Midbrain (tissue), 1 donor: ENCODE measurements around the gene NOS3.
"Not testable (repeated sequence)": the region's sequence is repeated elsewhere in the genome, so short reads cannot be mapped to it uniquely, and the experiment has no call there.

Experiments used
- DNase-seq: peaks from one replicate; lab custom pipeline; 2025; lab: John Stamatoyannopoulos, UW

The NOS3 gene

GRCh38 chr7:151038951-151039849, 48.4 kb downstream of the NOS3 start:
- no peak for DNase-seq

GRCh38 chr7:151039850-151040548, 49.2 kb downstream of the NOS3 start:
- DNase-seq, result no peak

DNA sequence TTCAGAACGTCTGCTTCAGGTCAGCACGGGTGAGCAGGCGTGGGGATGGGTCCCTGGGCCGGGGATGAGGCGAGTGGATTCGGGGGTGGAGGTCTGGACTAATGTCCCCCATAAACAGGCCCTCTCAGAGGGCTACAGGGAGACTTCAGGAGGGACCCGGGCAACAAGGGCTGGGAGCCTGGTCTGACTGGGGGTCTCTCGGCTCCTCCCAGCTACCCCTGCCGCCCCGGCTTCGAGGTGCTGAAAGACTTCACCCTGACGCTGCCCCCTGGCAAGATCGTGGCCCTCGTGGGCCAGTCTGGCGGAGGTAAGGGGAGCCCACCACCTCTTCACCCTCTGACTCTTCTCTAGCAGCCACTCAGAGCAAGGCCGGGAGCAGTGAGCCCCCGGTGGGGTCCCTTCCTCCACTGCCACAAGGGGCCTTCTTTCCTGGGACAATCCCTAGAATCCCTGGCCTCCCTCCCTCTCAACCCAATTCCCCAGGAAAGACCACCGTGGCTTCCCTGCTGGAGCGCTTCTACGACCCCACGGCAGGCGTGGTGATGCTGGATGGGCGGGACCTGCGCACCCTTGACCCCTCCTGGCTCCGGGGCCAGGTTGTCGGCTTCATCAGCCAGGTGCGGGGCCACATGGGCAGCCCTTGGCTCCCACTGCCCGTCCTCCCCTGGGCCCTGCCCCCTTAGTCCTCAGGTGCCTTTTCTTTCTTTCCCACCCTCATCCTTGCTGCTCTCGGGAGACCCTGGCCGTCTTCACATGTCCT, 50.0 kb downstream of the NOS3 start:
- DNase-seq, result no peak

DNA sequence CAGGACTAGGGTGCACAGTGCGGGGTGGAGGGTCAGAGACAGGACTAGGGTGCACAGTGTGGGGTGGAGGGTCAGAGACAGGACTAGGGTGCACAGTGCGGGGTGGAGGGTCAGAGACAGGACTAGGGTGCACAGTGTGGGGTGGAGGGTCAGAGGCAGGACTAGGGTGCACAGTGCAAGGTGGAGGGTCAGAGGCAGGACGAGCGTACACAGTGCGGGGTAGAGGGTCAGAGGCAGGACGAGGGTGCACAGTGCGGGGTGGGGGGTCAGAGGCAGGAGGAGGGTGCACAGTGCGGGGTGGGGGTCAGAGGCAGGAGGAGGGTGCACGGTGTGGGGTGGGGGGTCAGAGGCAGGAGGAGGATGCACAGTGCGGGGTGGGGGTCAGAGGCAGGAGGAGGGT, 52.6 kb downstream of the NOS3 start:
- DNase-seq, result not testable (repeated sequence)

DNA sequence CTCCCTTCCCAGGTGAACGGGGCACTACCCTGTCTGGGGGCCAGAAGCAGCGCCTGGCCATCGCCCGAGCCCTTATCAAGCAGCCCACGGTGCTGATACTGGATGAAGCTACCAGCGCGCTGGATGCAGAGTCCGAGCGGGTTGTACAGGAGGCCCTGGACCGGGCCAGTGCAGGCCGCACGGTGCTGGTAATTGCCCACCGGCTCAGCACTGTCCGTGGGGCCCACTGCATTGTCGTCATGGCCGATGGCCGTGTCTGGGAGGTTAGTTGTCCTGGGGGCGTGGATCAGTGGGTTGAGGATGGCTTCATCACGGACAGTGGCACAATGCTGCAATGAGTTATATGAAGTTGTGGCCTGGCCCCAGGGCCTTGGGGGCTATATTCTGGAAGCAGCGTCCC, 53.1 kb downstream of the NOS3 start:
- no peak for DNase-seq

- no peak for DNase-seq
These were observed 54.4 kb downstream of the NOS3 start for GRCh38 chr7:151045262-151045661.

DNA sequence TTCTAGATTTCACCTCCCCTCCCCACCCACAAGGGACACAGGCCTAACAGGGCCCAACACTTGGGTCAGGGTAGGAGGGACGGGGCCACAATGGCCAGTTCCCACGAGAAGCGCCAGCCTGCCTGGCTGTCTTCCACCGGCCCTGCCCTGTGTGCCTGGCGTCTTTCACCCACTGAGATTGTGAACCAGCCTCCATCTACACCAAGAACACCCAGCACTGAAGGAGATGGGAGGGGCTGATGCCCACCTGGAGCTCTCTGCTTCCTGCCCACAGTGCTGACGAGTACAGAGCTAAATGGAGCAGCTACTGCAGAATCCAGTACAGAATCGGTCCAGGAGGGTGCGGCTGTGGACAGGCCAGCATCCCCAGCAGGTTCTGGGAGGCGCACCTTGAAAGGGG, 55.1 kb downstream of the NOS3 start:
- DNase-seq, result no peak

GRCh38 chr7:151046603-151047573, 56.1 kb downstream of the NOS3 start:
- DNase-seq, result no peak

- no peak for DNase-seq
These were observed 57.4 kb downstream of the NOS3 start, which contains the start of gene ASIC3 for GRCh38 chr7:151047976-151048815. ASIC3 (plus strand) TSS chr7:151048531; CDS start chr7:151048886, 355 bp downstream.

DNA sequence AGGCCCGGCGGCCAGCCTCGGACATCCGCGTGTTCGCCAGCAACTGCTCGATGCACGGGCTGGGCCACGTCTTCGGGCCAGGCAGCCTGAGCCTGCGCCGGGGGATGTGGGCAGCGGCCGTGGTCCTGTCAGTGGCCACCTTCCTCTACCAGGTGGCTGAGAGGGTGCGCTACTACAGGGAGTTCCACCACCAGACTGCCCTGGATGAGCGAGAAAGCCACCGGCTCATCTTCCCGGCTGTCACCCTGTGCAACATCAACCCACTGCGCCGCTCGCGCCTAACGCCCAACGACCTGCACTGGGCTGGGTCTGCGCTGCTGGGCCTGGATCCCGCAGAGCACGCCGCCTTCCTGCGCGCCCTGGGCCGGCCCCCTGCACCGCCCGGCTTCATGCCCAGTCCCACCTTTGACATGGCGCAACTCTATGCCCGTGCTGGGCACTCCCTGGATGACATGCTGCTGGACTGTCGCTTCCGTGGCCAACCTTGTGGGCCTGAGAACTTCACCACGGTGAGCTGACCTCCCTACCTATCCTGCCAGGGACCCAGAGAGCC, 58.2 kb downstream of the NOS3 start:
- DNase-seq, result no peak

- DNase-seq, result peak; percentile 16
These were observed 60.3 kb downstream of the NOS3 start for GRCh38 chr7:151051108-151051507.

- no peak for DNase-seq
These were observed 62.3 kb downstream of the NOS3 start for GRCh38 chr7:151053096-151053495.

DNA sequence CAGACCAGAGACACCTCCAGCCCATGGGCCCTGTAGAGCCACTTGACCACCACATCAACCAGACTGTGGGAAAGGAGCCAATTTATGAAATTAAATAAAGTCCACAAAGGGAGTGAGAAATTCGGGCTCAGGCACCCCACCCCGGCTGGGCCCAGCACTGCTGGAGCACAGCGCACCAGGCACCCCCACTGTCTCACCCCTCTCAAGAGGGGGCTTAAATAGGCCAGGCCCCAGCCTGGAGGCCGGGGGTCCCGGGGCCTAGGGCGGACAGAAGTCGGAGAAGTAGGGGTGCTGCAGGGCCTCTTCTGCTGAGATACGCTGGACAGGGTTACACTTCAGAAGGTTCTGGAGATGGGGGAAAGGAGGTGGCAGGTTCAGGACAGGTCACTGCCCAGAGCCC, 62.9 kb downstream of the NOS3 start:
- no peak for DNase-seq

DNA sequence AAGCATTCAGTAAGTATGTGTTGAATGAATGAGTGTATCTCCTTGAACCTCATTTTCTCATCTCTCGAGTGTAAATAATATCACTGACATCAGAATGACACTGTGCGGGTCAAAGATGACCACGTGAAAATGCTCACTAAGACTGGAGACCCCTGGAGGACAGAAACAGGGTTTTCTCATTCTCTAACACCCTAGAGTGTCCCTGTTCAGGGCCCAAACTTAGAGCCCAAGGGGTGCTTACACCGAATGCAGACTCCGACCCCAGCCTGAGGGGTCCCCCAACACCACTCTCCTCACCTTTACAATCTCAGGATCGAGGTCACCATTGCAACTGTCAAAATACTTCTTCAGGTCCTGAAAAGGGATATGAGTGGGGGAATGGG, 65.5 kb downstream of the NOS3 start:
- DNase-seq, result no peak

DNA sequence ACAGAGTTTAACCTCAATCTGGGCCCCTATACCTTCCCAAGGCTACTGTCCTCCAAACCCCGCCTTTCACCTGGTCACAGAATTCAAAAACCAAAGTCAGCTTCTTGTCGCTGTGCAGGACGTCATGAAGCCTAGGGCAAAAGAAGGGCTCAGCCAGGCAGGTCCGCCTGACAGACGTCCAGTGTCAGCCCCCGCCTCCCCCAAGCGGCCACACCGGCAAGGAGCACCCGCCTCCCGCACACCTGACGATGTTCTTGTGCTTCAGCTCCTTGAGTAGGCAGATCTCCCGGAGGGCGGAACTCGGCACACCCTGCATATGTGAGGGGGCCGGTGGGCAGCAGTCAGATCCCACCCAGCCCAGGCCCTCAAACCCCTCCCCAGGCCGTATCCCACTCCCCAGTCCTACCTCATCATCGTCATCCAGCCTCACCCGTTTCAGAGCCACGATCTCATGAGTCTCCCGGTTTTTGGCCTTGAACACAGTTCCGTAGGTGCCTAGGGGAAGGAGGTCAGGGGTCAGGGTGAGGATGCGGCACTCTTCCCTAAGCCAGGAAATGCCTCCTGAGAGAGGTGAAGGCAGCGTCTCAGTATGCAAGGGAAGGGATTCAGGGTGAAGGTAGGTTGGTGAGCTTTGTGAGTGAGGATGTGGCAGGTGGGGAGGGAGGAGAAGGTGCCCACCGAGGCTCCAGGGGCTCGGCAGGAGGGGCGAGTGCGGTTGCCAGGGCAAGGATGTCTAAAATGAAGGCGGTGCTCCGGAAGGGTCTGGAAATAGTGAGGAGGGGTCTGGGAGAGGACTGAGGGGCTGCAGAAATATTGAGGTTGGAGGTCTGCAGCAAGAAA, 66.1 kb downstream of the NOS3 start:
- no peak for DNase-seq

DNA sequence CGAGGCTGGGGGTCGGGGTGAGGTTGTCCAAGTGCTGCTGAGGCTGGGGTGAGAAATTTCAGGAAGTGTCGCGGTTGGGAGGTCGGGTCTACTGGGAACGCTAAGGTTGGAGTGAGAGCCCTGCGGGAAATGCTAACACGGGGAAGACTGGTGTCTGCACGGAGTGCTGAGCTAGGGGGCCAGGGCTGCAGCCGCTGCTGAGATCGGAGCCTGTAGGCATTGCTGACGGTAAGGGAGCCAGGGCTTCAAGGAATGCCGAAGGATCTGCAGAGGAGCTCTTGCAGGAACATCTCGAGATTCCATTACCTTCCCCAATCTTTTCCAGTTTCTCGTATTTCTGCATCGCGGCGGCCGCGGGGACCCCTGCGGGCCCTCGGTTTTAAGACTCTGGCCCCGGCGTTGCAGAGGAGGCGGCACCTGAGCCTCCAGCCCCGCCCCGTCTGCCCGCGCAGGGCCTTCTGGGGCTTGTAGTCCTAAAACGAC, 66.7 kb downstream of the NOS3 start, which contains the start of gene CDK5:
CDK5 (minus strand) TSS at position 392 of the 483 bp plus-strand sequence; CDS start at position 343, 49 bp downstream.
- no peak for DNase-seq

DNA sequence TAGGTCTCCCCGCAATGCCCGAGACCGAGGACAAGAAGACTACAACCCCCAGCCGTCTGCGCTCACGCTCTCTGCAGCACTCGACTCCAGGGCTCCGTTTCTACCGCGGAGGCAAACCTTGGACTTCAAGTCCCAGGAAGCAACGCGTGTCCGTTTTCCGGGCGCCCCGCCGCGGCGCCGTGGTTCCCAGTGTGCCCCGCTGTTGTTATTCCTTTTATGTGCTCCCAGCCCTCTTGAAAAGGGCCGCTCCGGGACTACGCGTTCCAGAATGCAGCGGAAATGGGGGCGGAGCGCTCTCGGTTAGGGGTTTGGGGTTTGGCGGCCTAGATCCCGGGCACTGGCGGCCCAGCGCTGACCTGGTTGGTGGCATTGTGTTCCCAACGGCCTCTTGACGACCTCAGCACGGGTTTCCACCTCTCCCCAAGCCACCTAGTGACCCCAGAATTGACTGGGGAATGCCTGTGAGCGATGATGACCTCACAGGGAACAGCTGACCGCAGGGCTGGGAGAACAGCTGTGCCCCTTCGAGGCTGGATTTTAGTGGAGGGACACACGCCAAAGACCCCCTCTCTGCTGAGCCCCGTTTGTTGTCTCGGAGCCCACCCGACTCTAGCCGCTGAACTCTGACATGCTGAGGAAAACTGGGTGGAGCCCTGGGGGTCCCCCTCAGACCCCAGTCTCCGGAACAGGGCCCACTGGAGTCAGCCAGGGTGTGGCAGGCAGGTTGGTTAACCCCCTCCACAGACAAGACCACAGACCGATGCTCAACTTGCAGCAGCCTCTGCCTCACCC, 67.4 kb downstream of the NOS3 start:
- DNase-seq, result peak; percentile 99

GRCh38 chr7:151058781-151059366, 68.1 kb downstream of the NOS3 start:
- DNase-seq, result no peak
